HG03139 (cell line): ENCODE results near the gene RASAL2.
"Not testable (repeated sequence)": the region's sequence is repeated elsewhere in the genome, so short reads cannot be mapped to it uniquely, and the experiment has no call there.

Experiments
- ATAC-seq: cut with Tn5 transposase; IDR thresholded peaks from one replicate; pipeline ENCODE4 v1.9.1; 2021; ENCODE audit not compliant: unreplicated experiment

The RASAL2 gene

GRCh38 chr1:178223289-178223688, 129.4 kb downstream of the RASAL2 start:
- ATAC-seq, result no peak

GRCh38 chr1:178224358-178224757, 130.5 kb downstream of the RASAL2 start:
- ATAC-seq, result no peak

- ATAC-seq, result no peak
These were observed 137.0 kb downstream of the RASAL2 start for GRCh38 chr1:178230881-178231409.

- ATAC-seq, result no peak
These were observed 138.2 kb downstream of the RASAL2 start for GRCh38 chr1:178232108-178232507.

- ATAC-seq, result no peak
These were observed 139.0 kb downstream of the RASAL2 start for GRCh38 chr1:178232949-178233348.

- no peak for ATAC-seq
These were observed 143.2 kb downstream of the RASAL2 start for GRCh38 chr1:178237121-178237520.

GRCh38 chr1:178238722-178239510, 145.0 kb downstream of the RASAL2 start:
- ATAC-seq, result no peak

- no peak for ATAC-seq
These were observed 147.2 kb downstream of the RASAL2 start for GRCh38 chr1:178241057-178241456.

GRCh38 chr1:178241837-178242236, 147.9 kb downstream of the RASAL2 start:
- ATAC-seq, result no peak

GRCh38 chr1:178243119-178243518, 149.2 kb downstream of the RASAL2 start:
- no peak for ATAC-seq

GRCh38 chr1:178243890-178244289, 150.0 kb downstream of the RASAL2 start:
- no peak for ATAC-seq

- not testable (repeated sequence) for ATAC-seq
These were observed 154.4 kb downstream of the RASAL2 start for GRCh38 chr1:178248284-178248683.

GRCh38 chr1:178253581-178253980, 159.7 kb downstream of the RASAL2 start:
- not testable (repeated sequence) for ATAC-seq

GRCh38 chr1:178254433-178254832, 160.5 kb downstream of the RASAL2 start:
- ATAC-seq, result no peak

- ATAC-seq, result no peak
These were observed 164.6 kb downstream of the RASAL2 start for GRCh38 chr1:178258536-178258935.

GRCh38 chr1:178262120-178262500, 168.2 kb downstream of the RASAL2 start:
- no peak for ATAC-seq

- no peak for ATAC-seq
These were observed 169.4 kb downstream of the RASAL2 start for GRCh38 chr1:178263341-178263740.

- ATAC-seq, result no peak
These were observed 172.2 kb downstream of the RASAL2 start for GRCh38 chr1:178266113-178266512.

GRCh38 chr1:178266619-178267066, 172.7 kb downstream of the RASAL2 start:
- ATAC-seq, result no peak

- ATAC-seq, result no peak
These were observed 173.8 kb downstream of the RASAL2 start for GRCh38 chr1:178267646-178268094.

- no peak for ATAC-seq
These were observed 177.6 kb downstream of the RASAL2 start for GRCh38 chr1:178271471-178271870.

GRCh38 chr1:178273707-178274410, 180.0 kb downstream of the RASAL2 start:
- no peak for ATAC-seq
